HG03135 (cell line): ENCODE measurements around the gene GPR15LG.

Experiments
- ATAC-seq: cut with Tn5 transposase; IDR thresholded peaks from one replicate; pipeline ENCODE4 v1.9.1; 2021; ENCODE audit warnings: mild to moderate bottlenecking, moderate library complexity; ENCODE audit not compliant: unreplicated experiment

The GPR15LG gene

GRCh38 chr10:84214046-84214572 is 40.5 kb downstream of the GPR15LG start:
- ATAC-seq = no peak

- ATAC-seq = peak; percentile 90
Observed at GRCh38 chr10:84214612-84215235, 41.1 kb downstream of the GPR15LG start.

DNA sequence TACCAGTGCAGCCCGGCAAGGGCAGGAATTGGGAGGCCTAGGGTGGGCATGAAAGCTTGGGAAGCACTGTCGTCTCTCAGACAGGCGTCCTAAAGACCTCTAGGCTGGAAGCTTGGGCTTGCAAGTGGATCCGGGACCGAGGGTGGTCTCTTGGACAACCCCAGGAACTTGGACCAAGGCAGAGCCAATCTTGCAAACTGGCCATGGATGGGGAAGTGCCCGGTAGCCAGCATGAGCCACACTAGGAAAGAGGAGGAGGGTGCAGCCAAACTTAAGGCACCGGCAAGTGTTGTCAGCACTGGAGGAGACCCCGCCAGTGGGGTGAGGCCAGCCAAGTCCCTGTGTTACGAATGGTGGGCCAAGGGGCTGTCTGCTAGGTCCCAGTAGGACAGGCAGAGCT is 43.2 kb downstream of the GPR15LG start:
- no peak for ATAC-seq

DNA sequence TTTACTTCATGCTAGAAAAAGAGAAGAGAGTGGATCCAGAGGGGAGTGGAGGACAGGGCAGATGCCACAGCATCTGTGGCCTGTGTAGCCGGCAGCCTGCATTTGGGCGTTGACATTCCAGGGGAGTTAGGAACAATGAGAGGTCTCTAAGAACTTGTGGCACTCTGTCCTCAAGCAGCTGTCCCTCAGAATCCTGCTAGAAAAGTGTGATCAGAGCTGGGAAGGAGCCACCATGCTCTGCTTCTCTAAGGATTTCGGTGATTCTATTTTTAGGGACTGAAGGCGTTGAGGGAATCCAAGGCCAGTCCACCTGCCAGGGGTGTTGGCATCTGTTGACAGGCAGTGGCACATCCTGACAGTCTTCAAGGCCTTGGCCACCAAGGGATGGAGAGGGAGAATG is 44.1 kb downstream of the GPR15LG start:
- no peak for ATAC-seq

- ATAC-seq = no peak
Observed at GRCh38 chr10:84221916-84222315, 48.3 kb downstream of the GPR15LG start.

GRCh38 chr10:84224411-84225028 is 50.9 kb downstream of the GPR15LG start:
- ATAC-seq = no peak

- ATAC-seq = no peak
Observed at GRCh38 chr10:84225427-84226173, 52.0 kb downstream of the GPR15LG start, which contains the start of gene LRIT2. LRIT2 (minus strand) TSS chr10:84225544; CDS start chr10:84225520, 24 bp downstream.

DNA sequence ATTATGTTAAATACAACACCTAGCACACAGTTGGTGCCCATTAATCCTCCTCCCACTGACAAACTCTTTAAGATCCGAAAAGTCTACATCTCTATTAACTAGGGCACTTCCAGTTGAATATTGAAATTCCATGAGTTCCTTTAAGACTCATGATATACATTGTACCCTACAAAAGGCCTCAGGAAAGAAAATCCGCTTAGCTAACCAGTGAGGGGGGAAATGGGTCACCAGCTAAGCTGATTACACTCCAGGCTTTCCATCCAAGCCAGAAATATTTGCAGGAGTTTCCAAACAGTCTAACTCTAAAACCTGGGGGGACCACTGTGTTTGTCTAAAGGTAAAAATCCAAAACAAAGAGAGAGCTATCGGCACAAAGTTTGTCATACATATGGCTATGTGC is 53.0 kb downstream of the GPR15LG start:
- no peak for ATAC-seq

- no peak for ATAC-seq
Observed at GRCh38 chr10:84227810-84228209, 54.2 kb downstream of the GPR15LG start.

DNA sequence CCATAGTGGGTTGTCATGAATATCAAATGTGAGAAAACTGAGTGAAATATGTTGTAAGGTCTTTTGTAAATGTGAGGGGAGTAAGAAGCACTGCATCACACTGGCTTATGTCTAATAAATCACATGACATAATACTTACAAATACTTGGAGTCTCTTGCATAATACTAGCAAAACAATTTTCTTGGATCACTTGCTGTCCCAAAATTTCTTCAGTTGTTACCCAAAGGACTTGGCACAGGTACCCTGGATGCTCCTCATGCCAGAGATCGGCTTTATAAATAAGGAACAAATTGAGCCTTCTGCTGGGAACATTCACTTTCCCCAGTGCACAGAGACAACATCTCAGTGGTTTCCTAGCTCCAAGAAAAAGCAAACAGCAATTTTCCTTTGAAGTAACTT is 56.8 kb downstream of the GPR15LG start:
- no peak for ATAC-seq

DNA sequence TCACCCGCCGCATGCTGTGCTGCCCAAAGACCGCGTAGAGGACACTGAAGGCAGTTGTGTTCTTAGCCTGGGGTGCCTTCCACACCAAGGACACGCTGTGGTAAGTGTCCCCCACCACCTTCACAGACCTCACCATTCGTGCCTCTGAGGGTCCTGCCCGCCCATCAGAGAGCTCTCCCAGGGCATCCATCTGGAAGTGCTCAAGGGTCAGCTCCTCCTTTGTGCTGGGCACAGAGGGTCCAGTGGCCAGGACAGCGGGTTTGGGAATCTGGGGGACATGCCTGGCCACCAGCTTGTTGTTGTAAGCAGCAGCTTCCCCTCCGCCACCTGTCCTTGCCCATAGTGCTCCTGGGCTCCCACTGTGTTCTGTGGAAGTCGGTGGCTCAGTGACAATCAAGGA is 58.8 kb downstream of the GPR15LG start:
- ATAC-seq = no peak

GRCh38 chr10:84233940-84234339 is 60.3 kb downstream of the GPR15LG start:
- no peak for ATAC-seq

GRCh38 chr10:84234479-84234878 is 60.9 kb downstream of the GPR15LG start:
- ATAC-seq = no peak
